Left cardiac atrium (tissue), 4 donors: ENCODE results near the gene IQSEC1. TPM values are rescaled to one million over a fixed set of nuclear protein-coding genes. Genes with fewer than 3 reads are reported as not detected.

Experiments
- ATAC-seq, 2 donors: fragments of 200-7000 bp; cut with Tn5 transposase; one replicate each; pipeline ENCODE4 v1.9.1; 2020; ENCODE audit warnings: mild to moderate bottlenecking in 2 of 2, moderate library complexity in 2 of 2
- DNase-seq: peaks from one replicate; pipeline ENCODE4 v3.0.0-alpha.2; 2020
- intact Hi-C, 2 donors: fragments of 100-400 bp; cut with DNase I; formaldehyde crosslinking; loops; one replicate each; pipeline versions ENCODE4 v1.14.1 to v1.15.1; 2022 to 2023
- total RNA-seq, 2 donors: library from RNA; stranded (reverse); fragmentation: NEBNext Ultra II Directional; extraction: Animal tissue kit (Norgen Biotek cat#: 25700); gene quantifications; one replicate each; pipeline ENCODE4 v1.2.1, GENCODE V29; 2021
- donor health status: DM: no; HTN: yes; CAD: no.
- donor health status: DM: no; HTN: yes; CAD: no; lungs with severe emphysema.
- donor health status: DM: yes; HTN: yes; CAD: no.
- donor health status: Dilated cardiomyopathy.

The IQSEC1 gene
- total RNA-seq, 2 donors from 2014 or later: 58.8 to 73.7 TPM

- DNase-seq (peak; percentile 40), ATAC-seq (peak in 1 of 2 donors; percentile 41)
- intact Hi-C loops: no loop called here
Measured at GRCh38 chr3:13023235-13023970, 49.8 kb downstream of the IQSEC1 start.

GRCh38 chr3:13022348-13023234 lies 50.6 kb downstream of the IQSEC1 start:
- ATAC-seq: peak; percentile 69 to 84
- intact Hi-C loops: no loop called here
- DNase-seq: peak; percentile 87

GRCh38 chr3:13021141-13022114 lies 51.8 kb downstream of the IQSEC1 start:
- DNase-seq (no peak), ATAC-seq (no peak)
- intact Hi-C loops: no loop called here

- DNase-seq (no peak), ATAC-seq (no peak)
Measured at GRCh38 chr3:13020159-13020750, 53.0 kb downstream of the IQSEC1 start.

GRCh38 chr3:13019243-13020095 lies 53.8 kb downstream of the IQSEC1 start:
- ATAC-seq (peak; percentile 39 to 55), DNase-seq (peak; percentile 79)
- intact Hi-C loops: no loop called here

More at GRCh38 chr3:13020159-13020750, 53.0 kb downstream of the IQSEC1 start:
- intact Hi-C loops: no loop called here

- DNase-seq (no peak), ATAC-seq (no peak)
- intact Hi-C loops: no loop called here
Measured at GRCh38 chr3:13018561-13019242, 54.5 kb downstream of the IQSEC1 start.

GRCh38 chr3:13018043-13018451 lies 55.2 kb downstream of the IQSEC1 start:
- DNase-seq (peak; percentile 59), ATAC-seq (peak; percentile 2 to 23)
- intact Hi-C loops: no loop called here

- ATAC-seq: no peak
- DNase-seq: no peak
- intact Hi-C loops: no loop called here
Measured at GRCh38 chr3:13017361-13018042, 55.7 kb downstream of the IQSEC1 start.

GRCh38 chr3:13016721-13017255 lies 56.4 kb downstream of the IQSEC1 start:
- ATAC-seq (no peak), DNase-seq (no peak)
- intact Hi-C loops: no loop called here

- peak; percentile 70 for DNase-seq
- intact Hi-C loops: no loop called here
- peak; percentile 21 to 43 for ATAC-seq
Measured at GRCh38 chr3:13016083-13016720, 57.0 kb downstream of the IQSEC1 start.

GRCh38 chr3:13015286-13016082 lies 57.7 kb downstream of the IQSEC1 start:
- DNase-seq (peak; percentile 52), ATAC-seq (peak; percentile 21 to 26)
- intact Hi-C loops: no loop called here

- DNase-seq (no peak), ATAC-seq (no peak)
- intact Hi-C loops: no loop called here
Measured at GRCh38 chr3:13014755-13015285, 58.4 kb downstream of the IQSEC1 start.

GRCh38 chr3:13013994-13014754 lies 59.1 kb downstream of the IQSEC1 start:
- intact Hi-C loops: no loop called here

GRCh38 chr3:13013566-13013965 lies 59.7 kb downstream of the IQSEC1 start:
- intact Hi-C loops: no loop called here
- ATAC-seq: no peak
- DNase-seq: no peak

More at GRCh38 chr3:13013994-13014754, 59.1 kb downstream of the IQSEC1 start:
- ATAC-seq (no peak), DNase-seq (no peak)
